Measurements from ENCODE around the gene KLHDC7B. TPM values are rescaled to one million over a fixed set of nuclear protein-coding genes. Genes with fewer than 3 reads are reported as not detected.

KLHDC7B gene
- total and polyA plus RNA-seq, 10 of the 15 experiments (the other 5 are each of a cell fraction or from before 2014, with no cell fraction given): 0.05 to 2.2 (median 0.93) TPM; not detected in 2

GRCh38 chr22:50582493-50583293, 37.0 kb downstream of the KLHDC7B start, which contains the start of gene CHKB (continued):
- TF ChIP-seq YY1 (IDR thresholded peaks at IDR 0.05; ENCODE audit: low read depth, low read length): peak; percentile 92
- TF ChIP-seq, protein P1, sequence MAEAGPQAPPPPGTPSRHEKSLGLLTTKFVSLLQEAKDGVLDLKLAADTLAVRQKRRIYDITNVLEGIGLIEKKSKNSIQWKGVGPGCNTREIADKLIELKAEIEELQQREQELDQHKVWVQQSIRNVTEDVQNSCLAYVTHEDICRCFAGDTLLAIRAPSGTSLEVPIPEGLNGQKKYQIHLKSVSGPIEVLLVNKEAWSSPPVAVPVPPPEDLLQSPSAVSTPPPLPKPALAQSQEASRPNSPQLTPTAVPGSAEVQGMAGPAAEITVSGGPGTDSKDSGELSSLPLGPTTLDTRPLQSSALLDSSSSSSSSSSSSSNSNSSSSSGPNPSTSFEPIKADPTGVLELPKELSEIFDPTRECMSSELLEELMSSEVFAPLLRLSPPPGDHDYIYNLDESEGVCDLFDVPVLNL (IDR thresholded peaks at IDR 0.05; ENCODE audit: low read depth, low read length): peak; percentile 24; the same call in 1 of the 2 replicates
- TF ChIP-seq CREM (IDR thresholded peaks at IDR 0.05; ENCODE audit: low read depth): peak; percentile 80
- no peak for TF ChIP-seq RBBP5 (conservative IDR thresholded peaks at IDR 0.05)
- TF ChIP-seq SIX5 (IDR thresholded peaks at IDR 0.05; ENCODE audit: low read depth, low read length, severe bottlenecking): no peak
- TF ChIP-seq RCOR1 (conservative IDR thresholded peaks at IDR 0.05; ENCODE audit: low read depth, low read length): 0 out of 2 replicates have a peak, but pooled peaks have one; percentile 38
- no peak for TF ChIP-seq ZZZ3 (IDR thresholded peaks at IDR 0.05; ENCODE audit: control insufficient read depth, insufficient read length, low read depth)
- TF ChIP-seq SUPT20H (IDR thresholded peaks at IDR 0.05; ENCODE audit: borderline replicate concordance, control insufficient read depth, low read depth, low read length): no peak
- TF ChIP-seq NFYA (IDR thresholded peaks at IDR 0.05; ENCODE audit: borderline replicate concordance, low read depth, low read length): no peak
- 0 out of 2 replicates have a peak, but pooled peaks have one; percentile 3 for TF ChIP-seq SMC3 (IDR thresholded peaks at IDR 0.05; ENCODE audit: borderline replicate concordance, low read length)
- TF ChIP-seq DPF2 (IDR thresholded peaks at IDR 0.05): peak; percentile 57
- TF ChIP-seq RELA (IDR thresholded peaks at IDR 0.05; ENCODE audit: borderline replicate concordance, partially characterized antibody): peak; percentile 46
- TF ChIP-seq TCF3 (IDR thresholded peaks at IDR 0.05; ENCODE audit: borderline replicate concordance, insufficient read depth, low read depth, low read length): 0 out of 2 replicates have a peak, but pooled peaks have one; percentile 37
- no peak for TF ChIP-seq SREBF2 (IDR thresholded peaks at IDR 0.05; ENCODE audit: low read length)
- peak; percentile 70 for TF ChIP-seq RFX5 (IDR thresholded peaks at IDR 0.05; ENCODE audit: low read depth, low read length)
- no peak for TF ChIP-seq RUNX3 (IDR thresholded peaks at IDR 0.05; ENCODE audit: low read length)
- peak; percentile 48; the same call in 1 of the 2 replicates for TF ChIP-seq SMARCA5 (IDR thresholded peaks at IDR 0.05)
- peak; percentile 48; the same call in 1 of the 2 replicates for TF ChIP-seq HDGF (IDR thresholded peaks at IDR 0.05)
- TF ChIP-seq BHLHE40 (IDR thresholded peaks at IDR 0.05; ENCODE audit: borderline replicate concordance in 1 of 2, low read depth in 2 of 2, low read length in 1 of 2): peak; percentile 78 to 95
- TF ChIP-seq SMAD1 (IDR thresholded peaks at IDR 0.05; ENCODE audit: low read depth, partially characterized antibody): no peak
- TF ChIP-seq PRDM15 (CRISPR knock-in tag; IDR thresholded peaks at IDR 0.05): no peak
- TF ChIP-seq MEF2A (IDR thresholded peaks at IDR 0.05; ENCODE audit: insufficient read depth, low read depth, low read length): no peak
- TF ChIP-seq NR2F1 (conservative IDR thresholded peaks at IDR 0.05): peak; percentile 99
- TF ChIP-seq BACH1 (IDR thresholded peaks at IDR 0.05; ENCODE audit: borderline replicate concordance): peak; percentile 83

All from GM12878 (cell line).